Measurements from ENCODE around the gene LRRD1. TPM values are rescaled to one million over a fixed set of nuclear protein-coding genes. Genes with fewer than 3 reads are reported as not detected.
"Not testable (repeated sequence)": the region's sequence is repeated elsewhere in the genome, so short reads cannot be mapped to it uniquely, and the experiment has no call there.

The LRRD1 gene
- total and polyA plus RNA-seq, 2 experiments from 2014 or later: not detected

DNA sequence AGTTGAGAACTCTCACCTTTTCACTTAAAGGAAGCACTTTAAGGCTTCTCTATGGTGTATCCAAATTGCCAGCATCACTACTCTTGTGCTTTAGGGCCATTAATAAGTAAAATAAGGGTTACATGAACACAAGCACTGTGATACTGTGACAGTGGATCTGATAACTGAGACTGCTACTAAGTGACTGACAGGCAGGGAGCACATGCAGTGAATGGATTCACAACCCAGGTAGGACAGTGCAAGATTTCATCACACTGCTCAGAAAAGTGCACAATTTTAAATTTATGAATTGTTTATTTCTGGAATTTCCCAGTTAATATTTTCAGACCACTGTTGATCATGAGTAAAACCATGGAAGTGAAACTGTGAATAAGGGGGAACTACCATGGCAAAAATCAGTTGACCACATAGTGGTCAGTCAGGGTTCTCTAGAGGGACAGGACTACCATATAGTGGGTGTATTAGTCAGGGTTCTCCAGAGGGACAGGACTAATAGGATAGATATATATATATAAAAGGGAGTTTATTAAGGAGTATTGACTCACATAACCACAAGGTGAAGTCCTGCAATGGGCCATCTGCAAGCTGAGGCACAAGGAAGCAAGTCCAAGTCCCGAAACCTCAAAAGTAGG is 23.7 kb downstream of the LRRD1 start:
- no peak overlapping the region for H3K9ac ChIP-seq
- no peaks in the 10 kb centered on the region for H3K36me3 ChIP-seq (ENCODE audit: low read depth)
- no peaks in the 10 kb centered on the region for H3K9me3 ChIP-seq (ENCODE audit: low read depth)
- peak; percentile 2 for DNase-seq
- no peaks in the 10 kb centered on the region for H3K79me2 ChIP-seq (ENCODE audit: insufficient read depth)
- H3F3A ChIP-seq (ENCODE audit: insufficient read depth): peaks cover 7% of the 10 kb centered on the region
- H3K27ac ChIP-seq: no peak overlapping the region
- H3K4me1 ChIP-seq (ENCODE audit: insufficient read depth): peaks cover 13% of the 10 kb centered on the region
- TF ChIP-seq EZH2phosphoT487 (IDR thresholded peaks at IDR 0.05; ENCODE audit: insufficient read depth, low read depth) (no peak), EZH2 (IDR thresholded peaks at IDR 0.05; ENCODE audit: insufficient read depth, poor library complexity, severe bottlenecking) (no peak)
- H4K20me1 ChIP-seq (ENCODE audit: insufficient read depth): no peaks in the 10 kb centered on the region
- no peaks in the 10 kb centered on the region for H3K9me2 ChIP-seq (ENCODE audit: insufficient read depth)
- H3K27me3 ChIP-seq (replicated peaks; ENCODE audit: insufficient read depth): no peaks in the 10 kb centered on the region
- in situ Hi-C loops (cut with MboI): no loop called here
- WGBS, 2 experiments (ENCODE audit: low coverage in 1 of 2, low lambda C conversion rate in 2 of 2, missing lambda C conversion rate in 2 of 2): 85 to 89% methylated on average over 1 of the region's 1 CpG
- no peak overlapping the region for H3K4me3 ChIP-seq
- no peak overlapping the region for H3K4me2 ChIP-seq (ENCODE audit: unreplicated experiment)
- no peak overlapping the region for H2AFZ ChIP-seq

DNA sequence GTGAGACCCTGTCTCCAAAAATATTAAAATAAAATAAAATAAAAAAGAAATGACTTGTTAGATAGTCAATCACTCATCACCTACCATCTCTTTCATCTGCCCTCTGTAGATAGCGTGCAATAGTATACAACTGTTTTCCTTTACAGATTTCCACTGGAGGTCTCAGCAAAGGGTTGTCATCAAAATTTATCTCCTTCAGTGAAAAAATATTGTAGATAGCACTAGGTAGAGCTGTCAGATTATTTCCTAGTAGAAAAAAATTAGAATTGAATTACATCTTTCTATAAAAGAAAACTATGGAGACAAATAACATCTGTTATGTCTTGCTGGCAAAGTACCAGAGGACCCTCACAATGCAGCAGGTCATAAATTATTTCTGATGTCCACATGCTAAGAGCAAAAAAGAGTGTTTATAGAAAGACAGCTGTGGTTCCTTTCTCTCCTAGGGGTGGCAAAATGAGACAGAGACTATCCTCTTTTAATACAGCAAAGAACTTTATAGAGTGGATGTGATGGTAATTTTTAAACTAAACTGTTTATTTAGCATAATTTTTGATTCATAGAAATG is 28.4 kb downstream of the LRRD1 start:
- H3K4me1 ChIP-seq (ENCODE audit: insufficient read depth): no peaks in the 10 kb centered on the region
- no peaks in the 10 kb centered on the region for H3K36me3 ChIP-seq (ENCODE audit: low read depth)
- H3K9me2 ChIP-seq (ENCODE audit: insufficient read depth): no peaks in the 10 kb centered on the region
- in situ Hi-C loops (cut with MboI): no loop called here
- no peaks in the 10 kb centered on the region for H3K27me3 ChIP-seq (replicated peaks; ENCODE audit: insufficient read depth)
- H2AFZ ChIP-seq: no peak overlapping the region
- TF ChIP-seq EZH2 (IDR thresholded peaks at IDR 0.05; ENCODE audit: insufficient read depth, poor library complexity, severe bottlenecking) (no peak), EZH2phosphoT487 (IDR thresholded peaks at IDR 0.05; ENCODE audit: insufficient read depth, low read depth) (no peak)
- H3K27ac ChIP-seq: no peak overlapping the region
- no peak for DNase-seq
- H3K79me2 ChIP-seq (ENCODE audit: insufficient read depth): no peaks in the 10 kb centered on the region
- no peaks in the 10 kb centered on the region for H3K9me3 ChIP-seq (ENCODE audit: low read depth)
- H4K20me1 ChIP-seq (ENCODE audit: insufficient read depth): no peaks in the 10 kb centered on the region
- no peak overlapping the region for H3K4me3 ChIP-seq
- WGBS, 2 experiments (ENCODE audit: low coverage in 1 of 2, low lambda C conversion rate in 2 of 2, missing lambda C conversion rate in 2 of 2): 79 to 81% methylated on average over 1 of the region's 1 CpG
- no peak overlapping the region for H3K9ac ChIP-seq
- H3K4me2 ChIP-seq (ENCODE audit: unreplicated experiment): no peak overlapping the region
- no peaks in the 10 kb centered on the region for H3F3A ChIP-seq (ENCODE audit: insufficient read depth)

DNA sequence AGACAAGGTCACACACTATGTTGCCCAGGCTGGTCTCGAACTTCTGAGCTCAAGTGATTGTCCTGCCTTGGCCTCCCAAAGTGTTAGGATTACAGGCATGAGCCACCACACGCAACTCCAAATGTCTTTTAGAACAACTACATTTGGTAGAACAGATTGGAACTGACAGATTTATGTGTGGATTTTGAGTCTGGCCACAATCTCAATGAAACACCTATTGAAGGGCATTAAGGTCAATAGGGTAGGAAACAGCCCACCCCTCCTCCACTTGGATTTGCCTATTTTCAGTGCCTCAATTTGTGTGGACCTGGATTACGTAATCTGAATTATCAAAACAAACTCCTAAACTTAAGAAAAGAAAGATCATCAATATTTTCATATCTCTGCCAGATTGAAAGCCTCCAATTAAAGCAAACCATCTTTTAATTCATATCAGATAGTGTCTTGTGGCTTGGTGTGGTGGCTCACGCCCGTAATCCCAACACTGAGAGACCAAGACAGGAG is 29.2 kb downstream of the LRRD1 start:
- H3K4me1 ChIP-seq (ENCODE audit: insufficient read depth): no peaks in the 10 kb centered on the region
- in situ Hi-C loops (cut with MboI): no loop called here

DNA sequence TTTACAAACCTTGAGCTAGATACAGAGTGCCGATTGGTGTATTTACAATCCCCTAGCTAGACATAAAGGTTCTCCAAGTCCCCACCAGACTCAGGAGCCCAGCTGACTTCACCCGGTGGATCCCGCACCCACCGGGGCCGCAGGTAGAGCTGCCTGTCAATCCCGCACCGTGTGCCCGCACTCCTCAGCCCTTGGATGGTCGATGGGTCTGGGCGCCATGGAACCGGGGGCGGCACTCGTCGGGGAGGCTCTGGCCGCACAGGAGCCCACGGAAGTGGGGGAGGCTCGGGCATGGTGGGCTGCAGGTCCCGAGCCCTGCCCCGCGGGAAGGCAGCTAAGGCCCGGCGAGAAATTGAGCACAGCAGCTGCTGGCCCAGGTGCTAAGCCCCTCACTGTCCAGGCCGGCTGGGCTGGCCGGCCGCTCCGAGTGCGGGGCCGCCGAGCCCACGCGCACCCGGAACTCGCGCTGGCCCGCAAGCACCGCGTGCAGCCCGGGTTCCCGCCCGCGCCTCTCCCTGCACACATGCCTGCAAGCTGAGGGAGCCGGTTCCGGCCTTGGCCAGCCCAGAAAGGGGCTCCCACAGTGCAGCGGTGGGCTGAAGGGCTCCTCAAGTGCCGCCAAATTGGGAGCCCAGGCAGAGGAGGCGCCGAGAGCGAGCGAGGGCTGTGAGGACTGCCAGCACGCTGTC is 35.6 kb downstream of the LRRD1 start:
- H3K9me2 ChIP-seq (ENCODE audit: insufficient read depth); H4K20me1 ChIP-seq (ENCODE audit: insufficient read depth); H3K36me3 ChIP-seq (ENCODE audit: low read depth); H3K9me3 ChIP-seq (ENCODE audit: low read depth); H3K4me3 ChIP-seq; H2AFZ ChIP-seq; H3K79me2 ChIP-seq (ENCODE audit: insufficient read depth); H3K27me3 ChIP-seq (replicated peaks; ENCODE audit: insufficient read depth); H3K27ac ChIP-seq; DNase-seq; H3K4me1 ChIP-seq (ENCODE audit: insufficient read depth); in situ Hi-C loops (cut with MboI); H3F3A ChIP-seq (ENCODE audit: insufficient read depth); H3K4me2 ChIP-seq (ENCODE audit: unreplicated experiment); H3K9ac ChIP-seq: not testable (repeated sequence)
- 89 to 92% methylated on average over 39 to 49 of the region's 50 CpGs for WGBS, 2 experiments (ENCODE audit: low coverage in 1 of 2, low lambda C conversion rate in 2 of 2, missing lambda C conversion rate in 2 of 2)

More for the DNA sequence above, 29.2 kb downstream of the LRRD1 start:
- TF ChIP-seq EZH2phosphoT487 (IDR thresholded peaks at IDR 0.05; ENCODE audit: insufficient read depth, low read depth): no peak
- no peak for TF ChIP-seq EZH2 (IDR thresholded peaks at IDR 0.05; ENCODE audit: insufficient read depth, poor library complexity, severe bottlenecking)
- no peak overlapping the region for H3K27ac ChIP-seq
- H3K4me3 ChIP-seq: no peak overlapping the region
- no peaks in the 10 kb centered on the region for H3K9me3 ChIP-seq (ENCODE audit: low read depth)
- no peaks in the 10 kb centered on the region for H3K79me2 ChIP-seq (ENCODE audit: insufficient read depth)
- no peak overlapping the region for H3K9ac ChIP-seq
- no peak overlapping the region for H3K4me2 ChIP-seq (ENCODE audit: unreplicated experiment)
- H4K20me1 ChIP-seq (ENCODE audit: insufficient read depth): no peaks in the 10 kb centered on the region
- no peak overlapping the region for H2AFZ ChIP-seq
- H3K27me3 ChIP-seq (replicated peaks; ENCODE audit: insufficient read depth): no peaks in the 10 kb centered on the region
- 85 to 89% methylated on average over 5 of the region's 5 CpGs for WGBS, 2 experiments (ENCODE audit: low coverage in 1 of 2, low lambda C conversion rate in 2 of 2, missing lambda C conversion rate in 2 of 2)
- no peaks in the 10 kb centered on the region for H3K36me3 ChIP-seq (ENCODE audit: low read depth)
- no peak for DNase-seq
- no peaks in the 10 kb centered on the region for H3K9me2 ChIP-seq (ENCODE audit: insufficient read depth)
- no peaks in the 10 kb centered on the region for H3F3A ChIP-seq (ENCODE audit: insufficient read depth)

DNA sequence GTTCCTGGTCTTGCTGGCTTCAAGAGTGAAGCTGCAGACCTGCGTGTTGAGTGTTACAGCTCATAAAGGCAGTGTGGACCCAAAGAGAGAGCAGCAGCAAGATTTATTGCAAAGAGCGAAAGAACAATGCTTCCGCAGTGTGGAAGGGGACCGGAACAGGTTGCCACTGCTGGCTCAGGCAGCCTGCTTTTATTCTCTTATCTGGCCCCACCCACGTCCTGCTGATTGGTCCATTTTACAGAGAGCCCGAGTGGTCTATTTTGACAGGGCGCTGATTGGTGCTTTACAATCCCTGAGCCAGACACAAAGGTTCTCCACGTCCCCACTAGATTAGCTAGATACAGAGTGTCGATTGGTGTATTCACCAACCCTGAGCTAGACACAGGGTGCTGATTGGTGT is 36.2 kb downstream of the LRRD1 start:
- H2AFZ ChIP-seq; H3K4me2 ChIP-seq (ENCODE audit: unreplicated experiment); H3K9me3 ChIP-seq (ENCODE audit: low read depth); H3K79me2 ChIP-seq (ENCODE audit: insufficient read depth); H3K27ac ChIP-seq; H3K36me3 ChIP-seq (ENCODE audit: low read depth); H3K4me3 ChIP-seq; H3K9me2 ChIP-seq (ENCODE audit: insufficient read depth); H3F3A ChIP-seq (ENCODE audit: insufficient read depth); H3K4me1 ChIP-seq (ENCODE audit: insufficient read depth); DNase-seq; in situ Hi-C loops (cut with MboI); H3K27me3 ChIP-seq (replicated peaks; ENCODE audit: insufficient read depth); H4K20me1 ChIP-seq (ENCODE audit: insufficient read depth); H3K9ac ChIP-seq: not testable (repeated sequence)
- WGBS, 2 experiments (ENCODE audit: low coverage in 1 of 2, low lambda C conversion rate in 2 of 2, missing lambda C conversion rate in 2 of 2): 89 to 91% methylated on average over 9 of the region's 9 CpGs
